Tibial nerve (tissue), 4 donors: ENCODE results near the gene BANP. TPM values are rescaled to one million over a fixed set of nuclear protein-coding genes. Genes with fewer than 3 reads are reported as not detected.

ENCODE experiments used
- DNase-seq, 2 donors: peaks; one replicate each; pipeline ENCODE4 v3.0.0-alpha.2; 2019; ENCODE audit warnings: low spot score in 2 of 2
- H3K27ac ChIP-seq, 4 donors: fragments of 200-600 bp; sonication (generic) in 3 of 4; one replicate each; pipeline ENCODE4 v1.5.1; 2017 to 2019; ENCODE audit warnings: mild to moderate bottlenecking in 1 of 4
- H3K27me3 ChIP-seq, 2 donors: fragments of 200-600 bp; sonication (generic) in 1 of 2; one replicate each; pipeline versions ENCODE4 v1.5.1 to v1.6.0; 2017 to 2019
- H3K36me3 ChIP-seq, 3 donors: fragments of 200-600 bp; sonication (generic); one replicate each; pipeline ENCODE4 v1.5.1; 2018 to 2019
- H3K4me1 ChIP-seq, 4 donors: fragments of 200-600 bp; sonication (generic) in 3 of 4; one replicate each; pipeline ENCODE4 v1.5.1; 2017 to 2019
- H3K4me3 ChIP-seq, 4 donors: fragments of 200-600 bp; sonication (generic) in 3 of 4; one replicate each; pipeline ENCODE4 v1.5.1; 2017 to 2019; ENCODE audit warnings: mild to moderate bottlenecking in 1 of 4, moderate library complexity in 1 of 4
- H3K9me3 ChIP-seq, 4 donors: fragments of 200-600 bp; sonication (generic) in 3 of 4; one replicate each; pipeline ENCODE4 v1.5.1; 2017 to 2019
- EP300 ChIP-seq, 2 donors: sonication (generic); formaldehyde crosslinking; IDR thresholded peaks; one replicate each; pipeline ENCODE4 v1.6.1; 2017; ENCODE audit warnings: antibody characterized with exemption in 2 of 2, mild to moderate bottlenecking in 1 of 2
- POLR2A ChIP-seq, 2 donors: fragments of 450-650 bp; IDR thresholded peaks; one replicate each; pipeline ENCODE4 v1.6.1; 2017; ENCODE audit warnings: antibody characterized with exemption in 2 of 2, mild to moderate bottlenecking in 2 of 2, moderate library complexity in 2 of 2
- WGBS, 2 donors: methylation state at CpG; one replicate each; pipeline ENCODE4 v1.1.5; 2018; 5-methylcytosine and 5-hydroxymethylcytosine counted together
- total RNA-seq, 4 donors: library from RNA; depleted of rRNA; stranded (reverse); fragments of >200 nt; gene quantifications; one replicate each; pipeline ENCODE4 v1.1.0, GENCODE V29; 2016
- TF ChIP-seq, protein P1 (sequence below), 5 experiments: fragments of 200-600 bp in 3 of 5; fragments of 450-650 bp in 2 of 5; sonication (generic) in 3 of 5; IDR thresholded peaks; one replicate each; pipeline ENCODE4 v1.5.1; 2016 to 2019; ENCODE audit warnings: antibody characterized with exemption in 5 of 5, mild to moderate bottlenecking in 3 of 5, moderate library complexity in 2 of 5

BANP gene
- total RNA-seq, 4 donors from 2014 or later = 21.9 to 27.3 (median 24.6) TPM

DNA sequence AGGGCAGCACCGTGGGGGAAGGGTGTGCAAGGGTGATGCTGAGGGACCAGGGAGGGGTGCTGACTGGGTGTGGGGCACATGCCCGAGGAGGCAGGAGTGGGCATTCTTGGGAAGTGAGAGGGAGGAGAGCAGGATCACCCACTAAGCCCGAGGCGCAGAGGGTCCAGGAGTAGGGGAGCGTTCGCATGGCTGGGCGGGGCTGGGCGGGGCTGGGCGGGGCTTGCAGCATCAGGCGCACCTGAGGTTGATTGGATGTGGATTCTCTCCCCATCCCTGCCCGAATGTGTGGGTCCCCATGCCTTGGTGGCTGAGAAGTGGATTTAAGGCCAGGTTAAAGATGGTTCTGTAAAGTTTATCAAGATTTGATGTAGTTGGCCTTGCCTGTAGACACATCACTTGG is 14.2 kb downstream of the BANP start:
- Histone ChIP-seq H3K9me3 (no peaks in the 10 kb centered on the region), H3K27ac (peak overlapping the region; percentile 21 to 87 (median 62)), H3K36me3 (no peaks in the 10 kb centered on the region), H3K27me3 (no peaks in the 10 kb centered on the region), H3K4me1 (peaks cover 0 to 50% (median 18%) of the 10 kb centered on the region in 4 donors), H3K4me3 (no peak overlapping the region)
- 70 to 79% methylated on average over 11 of the region's 11 CpGs for WGBS, 2 donors
- TF ChIP-seq, protein P1, sequence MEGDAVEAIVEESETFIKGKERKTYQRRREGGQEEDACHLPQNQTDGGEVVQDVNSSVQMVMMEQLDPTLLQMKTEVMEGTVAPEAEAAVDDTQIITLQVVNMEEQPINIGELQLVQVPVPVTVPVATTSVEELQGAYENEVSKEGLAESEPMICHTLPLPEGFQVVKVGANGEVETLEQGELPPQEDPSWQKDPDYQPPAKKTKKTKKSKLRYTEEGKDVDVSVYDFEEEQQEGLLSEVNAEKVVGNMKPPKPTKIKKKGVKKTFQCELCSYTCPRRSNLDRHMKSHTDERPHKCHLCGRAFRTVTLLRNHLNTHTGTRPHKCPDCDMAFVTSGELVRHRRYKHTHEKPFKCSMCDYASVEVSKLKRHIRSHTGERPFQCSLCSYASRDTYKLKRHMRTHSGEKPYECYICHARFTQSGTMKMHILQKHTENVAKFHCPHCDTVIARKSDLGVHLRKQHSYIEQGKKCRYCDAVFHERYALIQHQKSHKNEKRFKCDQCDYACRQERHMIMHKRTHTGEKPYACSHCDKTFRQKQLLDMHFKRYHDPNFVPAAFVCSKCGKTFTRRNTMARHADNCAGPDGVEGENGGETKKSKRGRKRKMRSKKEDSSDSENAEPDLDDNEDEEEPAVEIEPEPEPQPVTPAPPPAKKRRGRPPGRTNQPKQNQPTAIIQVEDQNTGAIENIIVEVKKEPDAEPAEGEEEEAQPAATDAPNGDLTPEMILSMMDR (IDR thresholded peaks at IDR 0.05) = no peak
- TF ChIP-seq EP300 (IDR thresholded peaks at IDR 0.05) = no peak
- TF ChIP-seq POLR2A (IDR thresholded peaks at IDR 0.05) = no peak
- no peak for DNase-seq

DNA sequence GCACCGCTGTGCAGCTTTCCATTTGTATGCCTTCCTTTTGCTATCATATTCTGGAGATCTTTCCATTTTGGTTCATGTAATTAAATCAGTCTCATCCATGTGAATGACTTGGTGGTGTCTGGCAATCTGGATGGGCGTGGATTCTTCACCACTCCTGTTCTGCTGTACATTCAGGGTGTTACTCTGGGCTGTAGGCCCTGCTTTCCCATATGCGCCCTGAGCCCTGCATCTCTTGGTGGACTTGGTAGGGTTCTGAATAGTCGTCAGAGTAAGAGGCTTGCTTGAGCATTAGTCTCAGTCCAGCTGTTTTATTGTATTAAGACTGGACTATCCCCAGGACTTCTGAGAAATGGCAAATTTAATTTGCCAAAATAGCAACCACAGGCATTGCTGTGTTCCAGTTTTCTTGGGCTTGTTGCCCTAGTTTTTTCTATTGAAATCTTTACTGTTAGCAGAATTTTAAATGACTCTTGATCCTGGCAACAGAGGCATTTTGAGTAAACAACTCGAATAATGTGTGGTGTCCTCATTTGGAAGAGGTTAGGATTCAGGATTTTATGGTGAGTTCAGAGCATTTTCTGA is 14.9 kb downstream of the BANP start:
- H3K4me1 ChIP-seq = peaks cover 0 to 50% (median 18%) of the 10 kb centered on the region in 4 donors
- peaks cover 0 to 3% (median under 1%) of the 10 kb centered on the region in 4 donors for H3K9me3 ChIP-seq
- WGBS, 2 donors = 60 to 64% methylated on average over 5 of the region's 5 CpGs
- no peak for DNase-seq
- H3K27ac ChIP-seq = peak overlapping the region; percentile 39 to 87 (median 75)
- peaks cover 0 to 7% (median 0%) of the 10 kb centered on the region in 3 donors for H3K36me3 ChIP-seq
- no peaks in the 10 kb centered on the region for H3K27me3 ChIP-seq
- peak overlapping the region in 1 of 4 donors; percentile 16 for H3K4me3 ChIP-seq
- TF ChIP-seq POLR2A (IDR thresholded peaks at IDR 0.05) = no peak
- TF ChIP-seq, protein P1 (IDR thresholded peaks at IDR 0.05) = no peak
- TF ChIP-seq EP300 (IDR thresholded peaks at IDR 0.05) = peak in 1 of 2 donors; percentile 8

DNA sequence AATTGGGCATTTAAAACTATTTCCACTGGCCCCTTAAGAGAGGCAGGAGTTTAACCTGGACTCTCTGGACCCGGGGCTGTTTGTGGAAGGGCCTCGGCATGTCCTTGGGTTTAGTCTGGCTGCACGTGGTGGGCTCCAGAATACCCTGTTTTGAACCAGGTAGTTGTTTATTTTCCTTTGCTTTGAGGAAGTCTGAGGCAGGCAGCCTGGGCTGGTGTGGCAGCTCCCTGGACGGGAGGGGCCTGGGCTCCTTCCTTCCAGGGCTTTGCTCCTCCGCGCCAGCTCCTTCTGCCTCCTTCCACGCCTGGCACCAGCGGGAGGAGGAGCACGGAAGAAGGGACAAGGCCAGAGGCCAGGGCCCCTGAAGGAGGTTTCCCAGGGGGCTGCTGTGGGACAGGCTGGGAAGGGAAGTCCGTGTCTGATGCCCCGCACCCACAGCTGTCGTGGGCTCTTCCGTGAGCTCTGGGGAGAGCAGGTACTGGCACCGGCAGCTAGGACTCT is 15.5 kb downstream of the BANP start:
- Histone ChIP-seq H3K27ac (peak overlapping the region; percentile 39 to 87 (median 75)), H3K4me3 (peak overlapping the region in 2 of 4 donors; percentile 16 to 23), H3K4me1 (peaks cover 0 to 50% (median 18%) of the 10 kb centered on the region in 4 donors), H3K27me3 (no peaks in the 10 kb centered on the region), H3K36me3 (peaks cover 0 to 13% (median 0%) of the 10 kb centered on the region in 3 donors), H3K9me3 (peaks cover 0 to 9% (median 4%) of the 10 kb centered on the region in 4 donors)
- no peak for TF ChIP-seq POLR2A (IDR thresholded peaks at IDR 0.05)
- no peak for TF ChIP-seq EP300 (IDR thresholded peaks at IDR 0.05)
- TF ChIP-seq, protein P1 (IDR thresholded peaks at IDR 0.05) = no peak
- no peak for DNase-seq
- WGBS, 2 donors = 28 to 31% methylated on average over 13 to 14 of the region's 14 CpGs

DNA sequence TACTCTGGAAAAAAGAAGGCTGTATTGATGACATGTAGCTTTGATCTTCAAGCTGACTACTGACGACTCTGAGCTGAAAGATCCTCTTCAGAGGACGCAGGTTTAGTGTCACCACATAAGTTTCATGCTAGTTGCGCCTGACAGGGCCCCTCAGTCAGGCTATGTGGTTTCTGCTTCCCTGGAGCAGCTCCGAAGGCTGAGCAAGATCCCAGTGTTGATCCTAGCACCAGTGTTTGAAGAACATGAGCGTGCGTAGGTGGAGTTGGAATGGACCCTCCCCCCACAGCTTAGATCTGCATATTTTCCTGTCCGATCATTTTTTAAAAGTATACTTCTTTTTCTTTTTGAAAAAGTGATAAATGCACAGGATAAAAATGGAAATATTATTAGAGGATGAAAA is 17.3 kb downstream of the BANP start:
- Histone ChIP-seq H3K27me3 (no peaks in the 10 kb centered on the region), H3K27ac (peak overlapping the region in 2 of 4 donors; percentile 18 to 28), H3K4me1 (peaks cover 0 to 44% (median 18%) of the 10 kb centered on the region in 4 donors), H3K36me3 (peaks cover 0 to 15% (median 0%) of the 10 kb centered on the region in 3 donors), H3K4me3 (no peak overlapping the region), H3K9me3 (peaks cover 0 to 21% (median 5%) of the 10 kb centered on the region in 4 donors)
- 50 to 62% methylated on average over 7 of the region's 7 CpGs for WGBS, 2 donors
- TF ChIP-seq, protein P1 (IDR thresholded peaks at IDR 0.05) = no peak
- TF ChIP-seq EP300 (IDR thresholded peaks at IDR 0.05) = no peak
- DNase-seq = no peak

DNA sequence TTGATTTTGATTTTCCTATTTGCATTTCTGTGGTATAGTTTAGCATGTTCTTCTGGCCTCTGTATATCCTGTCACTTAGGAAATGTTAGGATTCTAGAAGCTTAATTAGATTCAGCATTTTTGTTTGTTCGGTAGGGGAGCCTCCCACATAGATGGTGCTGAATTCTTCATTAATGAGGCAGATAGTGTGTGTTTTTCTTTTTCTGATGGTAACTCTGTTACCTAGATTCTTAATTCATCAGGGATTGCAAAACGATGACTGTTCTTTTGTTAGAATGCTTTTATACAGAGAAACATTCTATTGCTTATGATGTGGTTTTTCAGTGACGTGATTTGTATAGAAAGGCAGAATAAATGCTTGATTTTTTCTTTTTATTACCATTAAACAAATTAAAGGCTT is 19.0 kb downstream of the BANP start:
- Histone ChIP-seq H3K36me3 (peaks cover 0 to 21% (median 0%) of the 10 kb centered on the region in 3 donors), H3K9me3 (peaks cover 0 to 21% (median 5%) of the 10 kb centered on the region in 4 donors), H3K27me3 (no peaks in the 10 kb centered on the region), H3K27ac (peak overlapping the region in 1 of 4 donors; percentile 3), H3K4me3 (no peak overlapping the region), H3K4me1 (peaks cover 0 to 31% (median 18%) of the 10 kb centered on the region in 4 donors)
- DNase-seq = no peak
- WGBS, 2 donors = 31 to 61% methylated on average over 3 of the region's 3 CpGs
- TF ChIP-seq POLR2A (IDR thresholded peaks at IDR 0.05) = no peak
- TF ChIP-seq, protein P1 (IDR thresholded peaks at IDR 0.05) = no peak
- no peak for TF ChIP-seq EP300 (IDR thresholded peaks at IDR 0.05)
